HG03378 (cell line): ENCODE measurements around the gene TSPEAR.
"Not testable (repeated sequence)": the region's sequence is repeated elsewhere in the genome, so short reads cannot be mapped to it uniquely, and the experiment has no call there.

Experiments used
- ATAC-seq: cut with Tn5 transposase; IDR thresholded peaks from one replicate; pipeline ENCODE4 v1.9.1; 2021; ENCODE audit warnings: mild to moderate bottlenecking, moderate library complexity; ENCODE audit not compliant: unreplicated experiment

Gene TSPEAR

GRCh38 chr21:44636209-44637017 is 75.0 kb downstream of the TSPEAR start:
- no peak for ATAC-seq

- no peak for ATAC-seq
Observed at GRCh38 chr21:44632067-44632466, 79.3 kb downstream of the TSPEAR start.

- no peak for ATAC-seq
Observed at GRCh38 chr21:44630440-44630839, 80.9 kb downstream of the TSPEAR start.

- ATAC-seq, result no peak
Observed at GRCh38 chr21:44628707-44629391, 82.5 kb downstream of the TSPEAR start.

- not testable (repeated sequence) for ATAC-seq
Observed at GRCh38 chr21:44627831-44628233, 83.5 kb downstream of the TSPEAR start.

- not testable (repeated sequence) for ATAC-seq
Observed at GRCh38 chr21:44627181-44627822, 84.1 kb downstream of the TSPEAR start.

GRCh38 chr21:44626673-44627143 is 84.7 kb downstream of the TSPEAR start, which contains the start of gene KRTAP10-9:
Gene KRTAP10-9, plus strand, starts transcription at chr21:44627093. Its CDS starts 79 bp downstream, at chr21:44627172.
- ATAC-seq, result no peak

- ATAC-seq, result no peak
Observed at GRCh38 chr21:44626262-44626661, 85.1 kb downstream of the TSPEAR start.

GRCh38 chr21:44625756-44626155 is 85.6 kb downstream of the TSPEAR start:
- ATAC-seq, result no peak

- no peak for ATAC-seq
Observed at GRCh38 chr21:44623575-44623974, 87.8 kb downstream of the TSPEAR start.

- ATAC-seq, result no peak
Observed at GRCh38 chr21:44619886-44620285, 91.5 kb downstream of the TSPEAR start.

GRCh38 chr21:44618909-44619308 is 92.5 kb downstream of the TSPEAR start:
- no peak for ATAC-seq

- ATAC-seq, result no peak
Observed at GRCh38 chr21:44618504-44618903, 92.9 kb downstream of the TSPEAR start.

- ATAC-seq, result no peak
Observed at GRCh38 chr21:44617071-44617501, 94.3 kb downstream of the TSPEAR start.

- no peak for ATAC-seq
Observed at GRCh38 chr21:44616591-44616926, 94.8 kb downstream of the TSPEAR start.

GRCh38 chr21:44615911-44616590 is 95.3 kb downstream of the TSPEAR start:
- no peak for ATAC-seq

GRCh38 chr21:44615466-44615865 is 95.9 kb downstream of the TSPEAR start:
- ATAC-seq, result no peak

GRCh38 chr21:44614961-44615391 is 96.4 kb downstream of the TSPEAR start:
- no peak for ATAC-seq

GRCh38 chr21:44614161-44614631 is 97.2 kb downstream of the TSPEAR start:
- no peak for ATAC-seq

- no peak for ATAC-seq
Observed at GRCh38 chr21:44613386-44614155, 97.8 kb downstream of the TSPEAR start.
